Urinary bladder (tissue), 4 donors: ENCODE data around the gene ARMC5. TPM values are rescaled to one million over a fixed set of nuclear protein-coding genes. Genes with fewer than 3 reads are reported as not detected.
"Not testable (repeated sequence)": the region's sequence is repeated elsewhere in the genome, so short reads cannot be mapped to it uniquely, and the experiment has no call there.

Source experiments
- DNase-seq: peaks from one replicate; pipeline ENCODE4 v3.0.0-alpha.2; 2015; ENCODE audit errors: extremely low spot score
- H3K27ac ChIP-seq: one replicate; pipeline ENCODE4 v1.5.1; 2013; ENCODE audit warnings: low read depth, mild to moderate bottlenecking, moderate library complexity
- H3K36me3 ChIP-seq: one replicate; pipeline ENCODE4 v1.6.1; 2013; ENCODE audit warnings: mild to moderate bottlenecking, moderate library complexity; ENCODE audit not compliant: insufficient read depth
- H3K4me1 ChIP-seq: one replicate; pipeline ENCODE4 v1.6.1; 2013; ENCODE audit warnings: mild to moderate bottlenecking, moderate library complexity; ENCODE audit not compliant: insufficient read depth
- H3K4me3 ChIP-seq: one replicate; pipeline ENCODE4 v1.5.1; 2013; ENCODE audit warnings: low read depth, low read length
- WGBS: extraction: QIAGEN DNeasy Blood & Tissue Kit; methylation state at CpG from one replicate; pipeline ENCODE4 v1.1.7; 2013; 5-methylcytosine and 5-hydroxymethylcytosine counted together
- polyA plus RNA-seq: library from polyadenylated mRNA; stranded (reverse); fragments of 200-250 nt; gene quantifications from one replicate; pipeline ENCODE4 v1.2.3, GENCODE V29; 2013
- total RNA-seq: library from RNA; depleted of rRNA; stranded (reverse); fragments of >200 nt; gene quantifications from one replicate; pipeline ENCODE4 v1.2.3, GENCODE V29; 2014
- donor health status: healthy with polysubstance abuse.
- donor health status: healthy.

The ARMC5 gene
- total RNA-seq, result 5.4 TPM
- polyA plus RNA-seq, result 13.1 TPM

- Histone ChIP-seq H3K36me3 (peaks cover 4% of the 10 kb centered on the region), H3K4me1 (peaks cover 2% of the 10 kb centered on the region), H3K27ac (peak within 1 kb of the TSS; percentile 100), H3K4me3 (peak within 1 kb of the TSS; percentile 62)
- peak; percentile 96 for DNase-seq
- under 1% methylated on average over 91 of the region's 91 CpGs for WGBS
These were observed at the start of gene ARMC5 for GRCh38 chr16:31458844-31459686. Gene ARMC5 (plus strand): TSS chr16:31459501. CDS start chr16:31459525, 24 bp downstream.

GRCh38 chr16:31410082-31410481 is 49.2 kb upstream of the ARMC5 start:
- Histone ChIP-seq H3K36me3 (no peaks in the 10 kb centered on the region), H3K4me1 (no peaks in the 10 kb centered on the region), H3K27ac (no peak overlapping the region), H3K4me3 (no peak overlapping the region)
- 76% methylated on average over 9 of the region's 9 CpGs for WGBS
- DNase-seq, result no peak

- 75% methylated on average over 22 of the region's 22 CpGs for WGBS
- DNase-seq, result no peak
- no peak overlapping the region for H3K4me3 ChIP-seq
- H3K36me3 ChIP-seq, result no peaks in the 10 kb centered on the region
- no peak overlapping the region for H3K27ac ChIP-seq
- no peaks in the 10 kb centered on the region for H3K4me1 ChIP-seq
These were observed 48.1 kb upstream of the ARMC5 start for GRCh38 chr16:31411024-31411844.

GRCh38 chr16:31412750-31413149 is 46.6 kb upstream of the ARMC5 start:
- DNase-seq, result no peak
- 82% methylated on average over 10 of the region's 10 CpGs for WGBS
- Histone ChIP-seq H3K4me3 (no peak overlapping the region), H3K27ac (no peak overlapping the region), H3K36me3 (no peaks in the 10 kb centered on the region), H3K4me1 (no peaks in the 10 kb centered on the region)

- DNase-seq, result no peak
- H3K4me3 ChIP-seq, result no peak overlapping the region
- WGBS, result 86% methylated on average over 5 of the region's 5 CpGs
These were observed 45.9 kb upstream of the ARMC5 start for GRCh38 chr16:31413381-31413780.

GRCh38 chr16:31413943-31414342 is 45.4 kb upstream of the ARMC5 start:
- no peak overlapping the region for H3K27ac ChIP-seq
- DNase-seq, result no peak
- 86% methylated on average over 4 of the region's 4 CpGs for WGBS
- no peaks in the 10 kb centered on the region for H3K36me3 ChIP-seq
- no peak overlapping the region for H3K4me3 ChIP-seq
- H3K4me1 ChIP-seq, result no peaks in the 10 kb centered on the region

More at GRCh38 chr16:31413381-31413780, 45.9 kb upstream of the ARMC5 start:
- H3K4me1 ChIP-seq, result no peaks in the 10 kb centered on the region
- no peak overlapping the region for H3K27ac ChIP-seq
- H3K36me3 ChIP-seq, result no peaks in the 10 kb centered on the region

GRCh38 chr16:31414706-31415105 is 44.6 kb upstream of the ARMC5 start:
- 67% methylated on average over 4 of the region's 4 CpGs for WGBS
- Histone ChIP-seq H3K27ac (no peak overlapping the region), H3K4me3 (no peak overlapping the region), H3K4me1 (no peaks in the 10 kb centered on the region), H3K36me3 (no peaks in the 10 kb centered on the region)
- DNase-seq, result no peak

GRCh38 chr16:31416371-31416770 is 42.9 kb upstream of the ARMC5 start:
- Histone ChIP-seq H3K27ac (no peak overlapping the region), H3K4me3 (no peak overlapping the region), H3K36me3 (no peaks in the 10 kb centered on the region), H3K4me1 (no peaks in the 10 kb centered on the region)
- no peak for DNase-seq
- 81% methylated on average over 11 of the region's 11 CpGs for WGBS

- not testable (repeated sequence) for H3K27ac ChIP-seq, H3K4me1 ChIP-seq, H3K36me3 ChIP-seq, DNase-seq, H3K4me3 ChIP-seq
- 80% methylated on average over 2 of the region's 2 CpGs for WGBS
These were observed 42.3 kb upstream of the ARMC5 start for GRCh38 chr16:31417036-31417435.

- no peak overlapping the region for H3K27ac ChIP-seq
- no peak for DNase-seq
- H3K4me1 ChIP-seq, result no peaks in the 10 kb centered on the region
- H3K4me3 ChIP-seq, result no peak overlapping the region
- 91% methylated on average over 5 of the region's 5 CpGs for WGBS
- H3K36me3 ChIP-seq, result no peaks in the 10 kb centered on the region
These were observed 41.4 kb upstream of the ARMC5 start for GRCh38 chr16:31417916-31418315.

- WGBS, result 76% methylated on average over 3 of the region's 3 CpGs
- Histone ChIP-seq H3K27ac (no peak overlapping the region), H3K4me1 (no peaks in the 10 kb centered on the region), H3K4me3 (no peak overlapping the region), H3K36me3 (no peaks in the 10 kb centered on the region)
- no peak for DNase-seq
These were observed 39.3 kb upstream of the ARMC5 start for GRCh38 chr16:31420037-31420436.

GRCh38 chr16:31421587-31421986 is 37.7 kb upstream of the ARMC5 start:
- 63% methylated on average over 6 of the region's 6 CpGs for WGBS
- no peak for DNase-seq

GRCh38 chr16:31423241-31423640 is 36.1 kb upstream of the ARMC5 start:
- H3K27ac ChIP-seq, result no peak overlapping the region
- no peaks in the 10 kb centered on the region for H3K4me1 ChIP-seq
- no peaks in the 10 kb centered on the region for H3K36me3 ChIP-seq
- DNase-seq, result no peak
- no peak overlapping the region for H3K4me3 ChIP-seq
- WGBS, result 57% methylated on average over 3 of the region's 3 CpGs

More at GRCh38 chr16:31421587-31421986, 37.7 kb upstream of the ARMC5 start:
- Histone ChIP-seq H3K4me1 (no peaks in the 10 kb centered on the region), H3K4me3 (no peak overlapping the region), H3K27ac (no peak overlapping the region), H3K36me3 (no peaks in the 10 kb centered on the region)

- 71% methylated on average over 12 of the region's 12 CpGs for WGBS
- Histone ChIP-seq H3K36me3 (no peaks in the 10 kb centered on the region), H3K4me1 (no peaks in the 10 kb centered on the region), H3K27ac (no peak overlapping the region), H3K4me3 (no peak overlapping the region)
- no peak for DNase-seq
These were observed 35.5 kb upstream of the ARMC5 start for GRCh38 chr16:31423801-31424200.
